MM.1S (cell line): Measurements from ENCODE around the gene CISD3.

ENCODE experiments used
- CTCF ChIP-seq: fragments of 300-600 bp; sonication (generic); IDR thresholded peaks from 2 replicates; pipeline ENCODE4 v1.5.1; 2016; ENCODE audit warnings: antibody characterized with exemption, low read length, mixed read lengths
- EZH2 ChIP-seq: fragments of 300-600 bp; sonication (generic); optimal IDR thresholded peaks from 2 replicates; pipeline ENCODE3; 2017; ENCODE audit warnings: low read depth, mild to moderate bottlenecking, antibody characterized with exemption, low read length, mixed read lengths
- EZH2phosphoT487 ChIP-seq: fragments of 300-600 bp; sonication (generic); IDR thresholded peaks from 2 replicates; pipeline ENCODE4 v1.6.1; 2018; ENCODE audit warnings: antibody characterized with exemption, low read length

- TF ChIP-seq CTCF (no peak), EZH2phosphoT487 (no peak), EZH2 (no peak)
Measured at GRCh38 chr17:38766341-38766740, 36.2 kb downstream of the CISD3 start.
